H1 (cell line): ENCODE measurements around the gene MYO5A. TPM values are rescaled to one million over a fixed set of nuclear protein-coding genes. Genes with fewer than 3 reads are reported as not detected.

Source experiments
- CTCF ChIA-PET: fragments of 300-600 bp; sonication (Branson Sonifier 250); formaldehyde crosslinking; loops from one replicate; lab custom pipeline; 2021; ENCODE audit not compliant: partially characterized antibody; lab: Charles Lee
- POLR2A ChIA-PET: fragments of 300-600 bp; sonication (Branson Sonifier 250); formaldehyde crosslinking; loops from one replicate; lab custom pipeline; 2021; ENCODE audit warnings: inconsistent platforms; ENCODE audit not compliant: partially characterized antibody; lab: Charles Lee
- DNase-seq, 2 experiments: peaks; one replicate each; pipeline versions ENCODE4 v3.0.0 to v3.0.0-alpha.2; 2010 to 2022; ENCODE audit warnings: low spot score in 2 of 2, low read depth in 1 of 2, mixed read lengths in 1 of 2
- FAIRE-seq: peaks from 2 replicates; lab custom pipeline; 2011; peaks lifted over from hg19 to GRCh38; lab: Jason Lieb, UNC
- H2AFZ ChIP-seq: 2 replicates; pipeline ENCODE4 v1.8.1; 2012; ENCODE audit warnings: low read length, inconsistent platforms
- H2AK5ac ChIP-seq: 2 replicates; pipeline ENCODE4 v1.6.1; 2013; ENCODE audit warnings: low read depth, low read length
- H2BK120ac ChIP-seq: replicated peaks from 2 replicates; pipeline ENCODE3; 2013; ENCODE audit warnings: low read depth, low read length, inconsistent platforms
- H2BK12ac ChIP-seq: 2 replicates; pipeline ENCODE4 v1.6.1; 2013; ENCODE audit warnings: low read depth, low read length
- H2BK15ac ChIP-seq: 2 replicates; pipeline ENCODE4 v1.6.1; 2013; ENCODE audit warnings: low read length
- H2BK20ac ChIP-seq: 2 replicates; pipeline ENCODE4 v1.6.1; 2013; ENCODE audit warnings: low read length
- H2BK5ac ChIP-seq: 2 replicates; pipeline ENCODE4 v1.6.1; 2013; ENCODE audit warnings: low read depth, low read length
- H3K14ac ChIP-seq: 2 replicates; pipeline ENCODE4 v1.6.1; 2013; ENCODE audit warnings: inconsistent platforms; ENCODE audit not compliant: insufficient read length
- H3K18ac ChIP-seq: 2 replicates; pipeline ENCODE4 v1.6.1; 2013; ENCODE audit warnings: low read length; ENCODE audit errors: extremely low read depth
- H3K23ac ChIP-seq: 2 replicates; pipeline ENCODE4 v1.6.1; 2013; ENCODE audit warnings: inconsistent platforms; ENCODE audit not compliant: insufficient read length
- H3K23me2 ChIP-seq: 2 replicates; pipeline ENCODE4 v1.6.1; 2013; ENCODE audit warnings: low read depth, low read length
- H3K27ac ChIP-seq: 2 replicates; pipeline ENCODE4 v1.6.1; 2011; ENCODE audit warnings: low read depth, low read length, inconsistent platforms
- H3K27me3 ChIP-seq, 4 experiments: replicated peaks in 1 of 4; 1 replicate in 1 of 4; 2 replicates in 3 of 4; pipeline versions ENCODE4 v1.6.1 to v1.8.1; 2011 to 2013; ENCODE audit warnings: low read length in 3 of 4, mild to moderate bottlenecking in 3 of 4, inconsistent platforms in 2 of 4, mixed read lengths in 2 of 4, moderate library complexity in 1 of 4; ENCODE audit not compliant: control insufficient read depth in 3 of 4, insufficient read depth in 3 of 4; ENCODE audit errors: extremely low read depth in 1 of 4
- H3K36me3 ChIP-seq, 4 experiments: 2 replicates each; pipeline versions ENCODE4 v1.6.1 to v1.8.1; 2011 to 2013; ENCODE audit warnings: mild to moderate bottlenecking in 4 of 4, low read length in 3 of 4, moderate library complexity in 2 of 4, control low read depth in 1 of 4, inconsistent platforms in 1 of 4; ENCODE audit not compliant: insufficient read depth in 4 of 4, control insufficient read depth in 2 of 4
- H3K4ac ChIP-seq: replicated peaks from 2 replicates; pipeline ENCODE3; 2013; ENCODE audit warnings: low read length, low read depth, mixed read lengths, inconsistent platforms; ENCODE audit not compliant: insufficient read length
- H3K4me1 ChIP-seq, 4 experiments: replicated peaks in 1 of 4; 1 replicate in 1 of 4; 2 replicates in 3 of 4; pipeline versions ENCODE4 v1.6.1 to v1.8.1; 2011 to 2013; ENCODE audit warnings: low read length in 3 of 4, inconsistent platforms in 2 of 4, mixed read lengths in 1 of 4; ENCODE audit not compliant: insufficient read depth in 4 of 4, control insufficient read depth in 3 of 4
- H3K4me2 ChIP-seq, 2 experiments: 2 replicates each; pipeline versions ENCODE4 v1.6.1 to v1.8.1; 2011 to 2013; ENCODE audit warnings: low read depth in 2 of 2, low read length in 2 of 2, control low read depth in 1 of 2, inconsistent platforms in 1 of 2, mild to moderate bottlenecking in 1 of 2; ENCODE audit not compliant: insufficient read depth in 1 of 2
- H3K4me3 ChIP-seq, 4 experiments: fragments of 200-600, 300-600 bp in 1 of 4; sonication (generic), shearing (Covaris generic), sonication (Bioruptor Twin) in 1 of 4; 2 replicates each; pipeline versions ENCODE4 v1.5.1 to v1.8.1; 2011 to 2016; ENCODE audit warnings: low read length in 4 of 4, low read depth in 3 of 4, control low read depth in 2 of 4, inconsistent platforms in 2 of 4, mild to moderate bottlenecking in 2 of 4, mixed read lengths in 1 of 4, moderate library complexity in 1 of 4; ENCODE audit not compliant: insufficient read depth in 2 of 4; ENCODE audit errors: extremely low read depth in 1 of 4
- H3K56ac ChIP-seq: replicated peaks from 2 replicates; pipeline ENCODE3; 2013; ENCODE audit warnings: low read depth, mild to moderate bottlenecking, mixed read lengths, low read length, inconsistent platforms; ENCODE audit not compliant: insufficient read length
- H3K79me1 ChIP-seq: 2 replicates; pipeline ENCODE4 v1.6.1; 2013; ENCODE audit warnings: low read depth, low read length, control low read depth
- H3K79me2 ChIP-seq, 2 experiments: 2 replicates each; pipeline versions ENCODE4 v1.6.1 to v1.8.1; 2012 to 2013; ENCODE audit warnings: low read length in 2 of 2, mild to moderate bottlenecking in 2 of 2, inconsistent platforms in 1 of 2; ENCODE audit not compliant: insufficient read depth in 2 of 2, control insufficient read depth in 1 of 2
- H3K9ac ChIP-seq, 4 experiments: replicated peaks in 1 of 4; 1 replicate in 1 of 4; 2 replicates in 3 of 4; pipeline versions ENCODE4 v1.6.1 to v1.8.1; 2011 to 2013; ENCODE audit warnings: low read depth in 3 of 4, low read length in 3 of 4, control low read depth in 2 of 4, mild to moderate bottlenecking in 2 of 4, moderate library complexity in 2 of 4, inconsistent platforms in 1 of 4; ENCODE audit errors: extremely low read depth in 1 of 4
- H3K9me3 ChIP-seq, 2 experiments: 2 replicates each; pipeline versions ENCODE4 v1.6.1 to v1.8.1; 2012 to 2013; ENCODE audit warnings: mild to moderate bottlenecking in 2 of 2, moderate library complexity in 2 of 2, control low read depth in 1 of 2, inconsistent platforms in 1 of 2, low read depth in 1 of 2, low read length in 1 of 2, mixed read lengths in 1 of 2; ENCODE audit not compliant: insufficient read depth in 2 of 2
- H4K20me1 ChIP-seq, 2 experiments: replicated peaks in 1 of 2; 2 replicates each; pipeline versions ENCODE3 to v1.8.1; 2011 to 2013; ENCODE audit warnings: inconsistent platforms in 2 of 2, low read length in 2 of 2, mild to moderate bottlenecking in 1 of 2; ENCODE audit not compliant: insufficient read depth in 2 of 2, control insufficient read depth in 1 of 2
- H4K5ac ChIP-seq: 2 replicates; pipeline ENCODE4 v1.6.1; 2013; ENCODE audit warnings: low read length, low read depth, mixed read lengths, inconsistent platforms; ENCODE audit not compliant: insufficient read length
- H4K8ac ChIP-seq: 2 replicates; pipeline ENCODE4 v1.8.0; 2013; ENCODE audit warnings: mild to moderate bottlenecking, moderate library complexity, low read length, inconsistent platforms; ENCODE audit not compliant: insufficient read depth; ENCODE audit errors: extremely low read depth
- H4K91ac ChIP-seq: replicated peaks from 2 replicates; pipeline ENCODE3; 2013; ENCODE audit warnings: low read length, mixed read lengths, inconsistent platforms; ENCODE audit not compliant: insufficient read length
- BCL11A ChIP-seq, 2 experiments: IDR thresholded peaks; one replicate each; pipeline ENCODE4 v1.6.1; 2011; ENCODE audit warnings: low read depth in 2 of 2, low read length in 2 of 2, mild to moderate bottlenecking in 2 of 2
- CBX5 ChIP-seq: fragments of 300-800, 300-1000 bp; sonication (generic); IDR thresholded peaks from 2 replicates; pipeline ENCODE4 v1.7.1; 2016; ENCODE audit warnings: antibody characterized with exemption, low read length, low read depth
- CBX8 ChIP-seq: fragments of 300-800, 300-1000 bp; sonication (generic); IDR thresholded peaks from 2 replicates; pipeline ENCODE4 v1.7.1; 2016; ENCODE audit warnings: low read depth, low read length, borderline replicate concordance
- CEBPB ChIP-seq: IDR thresholded peaks from 2 replicates; pipeline ENCODE4 v1.6.1; 2012; ENCODE audit warnings: low read depth, low read length
- JUN ChIP-seq: IDR thresholded peaks from 2 replicates; pipeline ENCODE4 v1.6.1; 2011; ENCODE audit warnings: low read depth, mild to moderate bottlenecking, improper control_type of control experiment, low read length
- PHF8 ChIP-seq: fragments of 200-600 bp; sonication (generic); conservative IDR thresholded peaks from 2 replicates; pipeline ENCODE4 v1.7.1; 2012; ENCODE audit warnings: low read depth, mild to moderate bottlenecking, inconsistent platforms, low read length, moderate library complexity
- RXRA ChIP-seq: IDR thresholded peaks from 2 replicates; pipeline ENCODE4 v1.6.1; 2011; ENCODE audit warnings: low read depth, mild to moderate bottlenecking, low read length, moderate library complexity; ENCODE audit not compliant: insufficient read depth
- SUZ12 ChIP-seq: fragments of 200-600 bp; sonication (generic); IDR thresholded peaks from 2 replicates; pipeline ENCODE4 v1.6.1; 2012; ENCODE audit warnings: mild to moderate bottlenecking, inconsistent platforms, low read length, moderate library complexity, mixed read lengths
- TAF1 ChIP-seq: IDR thresholded peaks from 2 replicates; pipeline ENCODE4 v1.6.1; 2011; ENCODE audit warnings: mild to moderate bottlenecking, low read depth, low read length
- TAF7 ChIP-seq: optimal IDR thresholded peaks from 2 replicates; pipeline ENCODE3; 2011; ENCODE audit warnings: low read depth, mild to moderate bottlenecking, inconsistent platforms, low read length, moderate library complexity, borderline replicate concordance
- ZNF274 ChIP-seq: IDR thresholded peaks from 2 replicates; pipeline ENCODE4 v1.7.0; 2012; ENCODE audit warnings: low read length, borderline replicate concordance; ENCODE audit errors: extremely low read depth
- WGBS, 2 experiments: shearing (Covaris generic) in 1 of 2; methylation state at CpG; one replicate each; pipeline versions ENCODE4 v1.1.6 to v1.1.7; 2013 to 2015; ENCODE audit warnings: low lambda C conversion rate in 2 of 2, mixed read lengths in 2 of 2, inconsistent platforms in 1 of 2, low coverage in 1 of 2, missing lambda C conversion rate in 1 of 2; ENCODE audit not compliant: insufficient replicate concordance in 2 of 2, insufficient coverage in 1 of 2, insufficient read length in 1 of 2; ENCODE audit errors: extremely low coverage in 1 of 2, missing lambda C conversion rate in 1 of 2; 5-methylcytosine and 5-hydroxymethylcytosine counted together
- polyA plus RNA-seq, 7 experiments: library from polyadenylated mRNA; depleted of rRNA in 3 of 7; stranded (reverse) in 5 of 7; unstranded in 2 of 7; fragments of >200 nt in 5 of 7; fragments of 200-250 nt in 2 of 7; gene quantifications; 1 replicate in 5 of 7; 2 replicates in 1 of 7; 4 replicates in 1 of 7; pipeline versions ENCODE4 v1.2.1 to v1.2.3, GENCODE V29; 2011 to 2013; ENCODE audit warnings: missing spikeins in 2 of 7, mixed read lengths in 2 of 7
- total RNA-seq: library from RNA; stranded (reverse); fragmentation: NEBNext Ultra II Directional; extraction: Animal tissue kit (Norgen Biotek cat#: 25700); gene quantifications from 2 replicates; pipeline ENCODE4 v1.2.1, GENCODE V29; 2021
- TF ChIP-seq, protein P1 (sequence below): IDR thresholded peaks from 2 replicates; pipeline ENCODE4 v1.6.1; 2012; ENCODE audit warnings: low read length, inconsistent platforms

MYO5A gene
- total and polyA plus RNA-seq, 2 of the 8 experiments (the other 6 are each of a cell fraction or from before 2014, with no cell fraction given): 11.4 to 24.7 TPM

DNA sequence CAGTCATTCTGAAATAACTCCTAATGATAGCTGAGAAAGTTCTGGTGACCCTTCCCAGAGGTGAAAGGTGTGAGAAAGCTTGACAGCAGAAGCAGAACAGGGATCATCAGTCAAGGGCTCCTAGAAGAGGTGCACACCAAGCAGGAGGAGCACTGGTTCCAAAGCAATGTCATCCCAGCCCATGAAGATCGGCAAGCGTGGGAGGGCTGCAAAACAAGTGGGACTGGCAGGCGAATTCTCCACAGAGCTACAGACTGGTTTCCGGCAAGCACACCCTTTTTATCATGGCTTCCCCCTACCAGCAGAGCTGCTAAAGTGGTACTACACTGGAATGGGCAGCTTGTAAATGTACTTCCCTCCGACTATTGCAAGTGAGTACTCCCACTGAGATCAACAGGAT, 170.7 kb downstream of the MYO5A start:
- H3K4me1 ChIP-seq: no peaks in the 10 kb centered on the region
- H3K9ac ChIP-seq: no peak overlapping the region
- no peak overlapping the region for H2AK5ac ChIP-seq
- H3K79me1 ChIP-seq: no peaks in the 10 kb centered on the region
- no peak overlapping the region for H3K4me2 ChIP-seq
- H3K4ac ChIP-seq: no peak overlapping the region
- H2BK5ac ChIP-seq: no peak overlapping the region
- DNase-seq: no peak
- no peak overlapping the region for H3K4me3 ChIP-seq
- no peak overlapping the region for H3K14ac ChIP-seq
- no peak overlapping the region for H4K5ac ChIP-seq
- no peak overlapping the region for H3K23ac ChIP-seq
- no peaks in the 10 kb centered on the region for H3K79me2 ChIP-seq
- H3K27ac ChIP-seq: no peak overlapping the region
- no peak overlapping the region for H4K91ac ChIP-seq
- H2BK15ac ChIP-seq: no peak overlapping the region
- no peak overlapping the region for H2BK12ac ChIP-seq
- ChIA-PET POLR2A (interaction anchor here (0.9 kb wide), 1 partner anchor 96 kb away, joined by 3 read pairs; no protein-coding TSS in a partner anchor), CTCF (interaction anchor here (0.9 to 1.7 kb wide), 5 partner anchors 18 to 108 kb away, joined by 3 to 4 read pairs (median 4); no protein-coding TSS in a partner anchor)
- no peaks in the 10 kb centered on the region for H3K9me3 ChIP-seq
- H3K27me3 ChIP-seq: no peaks in the 10 kb centered on the region
- 94% methylated on average over 5 of the region's 5 CpGs; no CpG with 5 or more reads in 1 of the 2 experiments for WGBS, 2 experiments
- H2BK120ac ChIP-seq: no peak overlapping the region
- H3K56ac ChIP-seq: no peak overlapping the region
- H2BK20ac ChIP-seq: no peak overlapping the region
- no peak overlapping the region for H2AFZ ChIP-seq
- 0 out of 2 replicates have a peak overlapping the region, but pooled peaks have one; percentile 51 for H4K8ac ChIP-seq
- no peak for FAIRE-seq
- H3K36me3 ChIP-seq: peaks cover 0 to 2% (median 0%) of the 10 kb centered on the region in 4 experiments; a peak in 1 of 8 replicates
- H3K18ac ChIP-seq: no peak overlapping the region
- H4K20me1 ChIP-seq: no peaks in the 10 kb centered on the region
- H3K23me2 ChIP-seq: no peaks in the 10 kb centered on the region
- no peak for TF ChIP-seq CEBPB
- no peak for TF ChIP-seq SUZ12
- TF ChIP-seq, protein P1, sequence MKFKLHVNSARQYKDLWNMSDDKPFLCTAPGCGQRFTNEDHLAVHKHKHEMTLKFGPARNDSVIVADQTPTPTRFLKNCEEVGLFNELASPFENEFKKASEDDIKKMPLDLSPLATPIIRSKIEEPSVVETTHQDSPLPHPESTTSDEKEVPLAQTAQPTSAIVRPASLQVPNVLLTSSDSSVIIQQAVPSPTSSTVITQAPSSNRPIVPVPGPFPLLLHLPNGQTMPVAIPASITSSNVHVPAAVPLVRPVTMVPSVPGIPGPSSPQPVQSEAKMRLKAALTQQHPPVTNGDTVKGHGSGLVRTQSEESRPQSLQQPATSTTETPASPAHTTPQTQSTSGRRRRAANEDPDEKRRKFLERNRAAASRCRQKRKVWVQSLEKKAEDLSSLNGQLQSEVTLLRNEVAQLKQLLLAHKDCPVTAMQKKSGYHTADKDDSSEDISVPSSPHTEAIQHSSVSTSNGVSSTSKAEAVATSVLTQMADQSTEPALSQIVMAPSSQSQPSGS: no peak
- no peak for TF ChIP-seq CBX5
- no peak for TF ChIP-seq TAF1
- no peak for TF ChIP-seq ZNF274
- TF ChIP-seq BCL11A (IDR thresholded peaks at IDR 0.05; ENCODE audit: low read depth in 2 of 2, low read length in 2 of 2): no peak
- TF ChIP-seq PHF8: no peak
- TF ChIP-seq RXRA: no peak
- no peak for TF ChIP-seq CBX8
- TF ChIP-seq TAF7: no peak
- TF ChIP-seq JUN: no peak
